ENCODE results near the gene CD47. TPM values are rescaled to one million over a fixed set of nuclear protein-coding genes. Genes with fewer than 3 reads are reported as not detected.

The CD47 gene
- total and polyA plus RNA-seq, 2 of the 13 experiments (the other 11 are each of a cell fraction or from before 2014, with no cell fraction given) = 3.3 to 6.5 TPM

DNA sequence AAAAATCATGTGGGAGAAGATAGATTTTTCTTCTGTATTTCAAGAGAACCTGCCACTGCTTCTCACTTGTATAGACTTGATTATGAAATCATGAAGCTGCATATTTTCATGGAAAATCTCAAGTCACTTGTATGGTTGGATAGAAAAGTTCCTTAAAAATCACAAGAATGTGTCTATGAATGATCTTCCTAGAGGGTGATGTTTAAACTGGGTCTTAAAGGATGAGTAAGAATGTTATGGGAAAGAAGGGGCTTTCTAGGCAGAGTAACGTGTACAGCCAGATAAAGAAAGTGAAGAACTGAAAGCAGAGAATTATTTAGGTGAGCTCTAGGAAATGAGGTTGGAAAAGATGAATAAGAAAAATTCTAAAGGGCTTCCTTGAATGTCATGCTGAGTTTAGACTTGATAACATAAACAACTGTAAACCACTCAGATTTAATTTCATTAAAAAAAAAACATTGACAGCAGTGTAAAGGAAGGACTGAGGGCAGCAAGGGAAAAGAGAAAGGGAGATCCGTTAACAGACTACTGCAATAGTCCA lies 5.0 kb downstream of the CD47 start:
- no TSS peak for BruUV-seq (replicated peaks)
- Histone ChIP-seq H3K79me2 (ENCODE audit: insufficient read depth, low read length) (no peaks in the 10 kb centered on the region), H4K20me1 (ENCODE audit: insufficient read depth, low read length) (no peaks in the 10 kb centered on the region), H3K36me3 (replicated peaks in 1 of 2; ENCODE audit: control insufficient read depth in 1 of 2, insufficient read depth in 2 of 2, low read length in 2 of 2) (no peaks in the 10 kb centered on the region), H3K4me1 (ENCODE audit: insufficient read depth, low read length) (peaks cover 9% of the 10 kb centered on the region), H3K9me3 (ENCODE audit: low read length) (no peaks in the 10 kb centered on the region), H3K27me3 (ENCODE audit: control insufficient read depth in 1 of 2, insufficient read depth in 2 of 2, low read length in 2 of 2) (peaks cover 0 to 11% of the 10 kb centered on the region in 2 experiments; a peak in 2 of 5 replicates), H3K4me2 (ENCODE audit: low read depth, low read length) (no peak overlapping the region), H3K27ac (ENCODE audit: extremely low read length, insufficient read depth, low read length) (no peak overlapping the region), H2AFZ (ENCODE audit: low read length) (no peak overlapping the region), H3K4me3 (replicated peaks in 1 of 3; ENCODE audit: insufficient read depth in 1 of 3, low read depth in 2 of 3, low read length in 3 of 3) (no peak overlapping the region), H3K9ac (ENCODE audit: insufficient read depth, low read depth, low read length) (no peak overlapping the region)
- WGBS (ENCODE audit: low lambda C conversion rate) = 45% methylated on average over 2 of the region's 2 CpGs
- POLR2A ChIA-PET = no interaction called here
- CTCF ChIA-PET (ENCODE audit: low intra/inter-chr PET ratio, low total read pairs) = no interaction called here
- in situ Hi-C loops (cut with HindIII; ENCODE audit: extremely low pct_ligation_motif_present, low pct_unique_long_range_greater_than_20kb) (no loop called here), intact Hi-C loops (cut with micrococcal nuclease; ENCODE audit: unreplicated experiment) (no loop called here)
- DNase-seq (ENCODE audit: low spot score) = no peak
- FAIRE-seq = no peak
- TF ChIP-seq, protein P1, sequence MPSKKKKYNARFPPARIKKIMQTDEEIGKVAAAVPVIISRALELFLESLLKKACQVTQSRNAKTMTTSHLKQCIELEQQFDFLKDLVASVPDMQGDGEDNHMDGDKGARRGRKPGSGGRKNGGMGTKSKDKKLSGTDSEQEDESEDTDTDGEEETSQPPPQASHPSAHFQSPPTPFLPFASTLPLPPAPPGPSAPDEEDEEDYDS (CRISPR knock-in tag; IDR thresholded peaks at IDR 0.05) = no peak
- no peak for TF ChIP-seq JUN (CRISPR knock-in tag; IDR thresholded peaks at IDR 0.05)
- TF ChIP-seq, protein P2, sequence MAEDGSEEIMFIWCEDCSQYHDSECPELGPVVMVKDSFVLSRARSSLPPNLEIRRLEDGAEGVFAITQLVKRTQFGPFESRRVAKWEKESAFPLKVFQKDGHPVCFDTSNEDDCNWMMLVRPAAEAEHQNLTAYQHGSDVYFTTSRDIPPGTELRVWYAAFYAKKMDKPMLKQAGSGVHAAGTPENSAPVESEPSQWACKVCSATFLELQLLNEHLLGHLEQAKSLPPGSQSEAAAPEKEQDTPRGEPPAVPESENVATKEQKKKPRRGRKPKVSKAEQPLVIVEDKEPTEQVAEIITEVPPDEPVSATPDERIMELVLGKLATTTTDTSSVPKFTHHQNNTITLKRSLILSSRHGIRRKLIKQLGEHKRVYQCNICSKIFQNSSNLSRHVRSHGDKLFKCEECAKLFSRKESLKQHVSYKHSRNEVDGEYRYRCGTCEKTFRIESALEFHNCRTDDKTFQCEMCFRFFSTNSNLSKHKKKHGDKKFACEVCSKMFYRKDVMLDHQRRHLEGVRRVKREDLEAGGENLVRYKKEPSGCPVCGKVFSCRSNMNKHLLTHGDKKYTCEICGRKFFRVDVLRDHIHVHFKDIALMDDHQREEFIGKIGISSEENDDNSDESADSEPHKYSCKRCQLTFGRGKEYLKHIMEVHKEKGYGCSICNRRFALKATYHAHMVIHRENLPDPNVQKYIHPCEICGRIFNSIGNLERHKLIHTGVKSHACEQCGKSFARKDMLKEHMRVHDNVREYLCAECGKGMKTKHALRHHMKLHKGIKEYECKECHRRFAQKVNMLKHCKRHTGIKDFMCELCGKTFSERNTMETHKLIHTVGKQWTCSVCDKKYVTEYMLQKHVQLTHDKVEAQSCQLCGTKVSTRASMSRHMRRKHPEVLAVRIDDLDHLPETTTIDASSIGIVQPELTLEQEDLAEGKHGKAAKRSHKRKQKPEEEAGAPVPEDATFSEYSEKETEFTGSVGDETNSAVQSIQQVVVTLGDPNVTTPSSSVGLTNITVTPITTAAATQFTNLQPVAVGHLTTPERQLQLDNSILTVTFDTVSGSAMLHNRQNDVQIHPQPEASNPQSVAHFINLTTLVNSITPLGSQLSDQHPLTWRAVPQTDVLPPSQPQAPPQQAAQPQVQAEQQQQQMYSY (CRISPR knock-in tag; IDR thresholded peaks at IDR 0.05) = no peak
- no peak for TF ChIP-seq ZBTB20 (CRISPR knock-in tag; IDR thresholded peaks at IDR 0.05; ENCODE audit: borderline replicate concordance, low read depth)
- TF ChIP-seq, protein P3, sequence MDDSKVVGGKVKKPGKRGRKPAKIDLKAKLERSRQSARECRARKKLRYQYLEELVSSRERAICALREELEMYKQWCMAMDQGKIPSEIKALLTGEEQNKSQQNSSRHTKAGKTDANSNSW (CRISPR knock-in tag; IDR thresholded peaks at IDR 0.05; ENCODE audit: borderline replicate concordance) = no peak
- TF ChIP-seq, protein P4, sequence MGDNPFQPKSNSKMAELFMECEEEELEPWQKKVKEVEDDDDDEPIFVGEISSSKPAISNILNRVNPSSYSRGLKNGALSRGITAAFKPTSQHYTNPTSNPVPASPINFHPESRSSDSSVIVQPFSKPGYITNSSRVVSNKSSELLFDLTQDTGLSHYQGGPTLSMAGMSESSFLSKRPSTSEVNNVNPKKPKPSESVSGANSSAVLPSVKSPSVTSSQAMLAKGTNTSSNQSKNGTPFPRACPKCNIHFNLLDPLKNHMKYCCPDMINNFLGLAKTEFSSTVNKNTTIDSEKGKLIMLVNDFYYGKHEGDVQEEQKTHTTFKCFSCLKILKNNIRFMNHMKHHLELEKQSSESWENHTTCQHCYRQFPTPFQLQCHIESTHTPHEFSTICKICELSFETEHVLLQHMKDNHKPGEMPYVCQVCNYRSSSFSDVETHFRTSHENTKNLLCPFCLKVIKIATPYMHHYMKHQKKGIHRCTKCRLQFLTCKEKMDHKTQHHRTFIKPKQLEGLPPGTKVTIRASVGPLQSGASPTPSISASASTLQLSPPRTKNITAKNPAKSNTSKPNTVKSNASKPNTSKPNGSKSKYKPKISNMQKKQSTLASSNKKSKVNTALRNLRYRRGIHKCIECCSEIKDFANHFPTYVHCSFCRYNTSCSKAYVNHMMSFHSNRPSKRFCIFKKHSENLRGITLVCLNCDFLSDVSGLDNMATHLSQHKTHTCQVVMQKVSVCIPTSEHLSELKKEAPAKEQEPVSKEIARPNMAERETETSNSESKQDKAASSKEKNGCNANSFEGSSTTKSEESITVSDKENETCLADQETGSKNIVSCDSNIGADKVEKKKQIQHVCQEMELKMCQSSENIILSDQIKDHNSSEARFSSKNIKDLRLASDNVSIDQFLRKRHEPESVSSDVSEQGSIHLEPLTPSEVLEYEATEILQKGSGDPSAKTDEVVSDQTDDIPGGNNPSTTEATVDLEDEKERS (CRISPR knock-in tag; IDR thresholded peaks at IDR 0.05) = no peak
- no peak for TF ChIP-seq IKZF1 (IDR thresholded peaks at IDR 0.05)
- TF ChIP-seq POLR2AphosphoS2 (IDR thresholded peaks at IDR 0.05; ENCODE audit: low read depth, low read length) = no peak
- no peak for TF ChIP-seq EED (CRISPR knock-in tag; IDR thresholded peaks at IDR 0.05)
- no peak for ATAC-seq
